GM12874 (cell line): ENCODE measurements around the gene CCR3.

ENCODE experiments used
- TF ChIP-seq, protein P1 (sequence below): IDR thresholded peaks from 2 replicates; pipeline ENCODE4 v1.5.1; 2011; ENCODE audit warnings: low read depth, mild to moderate bottlenecking, control low read depth, low read length, moderate library complexity; ENCODE audit not compliant: insufficient read depth

Gene CCR3

DNA sequence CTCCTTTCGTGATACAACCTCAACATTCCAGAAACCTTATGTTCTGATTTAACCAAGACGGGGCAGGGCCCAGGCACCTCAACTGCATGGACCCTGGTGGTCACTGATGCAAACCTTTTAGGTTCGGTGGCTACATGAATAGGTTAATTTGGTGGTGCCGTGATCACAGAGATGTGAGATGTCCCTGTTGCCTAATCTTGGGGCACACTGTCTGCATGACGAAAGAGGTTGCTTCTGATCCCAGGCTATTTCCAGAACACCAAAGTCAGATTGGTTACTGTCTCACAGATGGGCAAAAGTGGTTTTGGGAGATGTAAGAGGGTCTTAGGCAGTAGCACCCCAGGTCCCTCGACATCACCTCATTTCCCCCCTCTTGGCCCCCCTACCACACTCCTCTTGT, 30.2 kb upstream of the CCR3 start:
- TF ChIP-seq, protein P1, sequence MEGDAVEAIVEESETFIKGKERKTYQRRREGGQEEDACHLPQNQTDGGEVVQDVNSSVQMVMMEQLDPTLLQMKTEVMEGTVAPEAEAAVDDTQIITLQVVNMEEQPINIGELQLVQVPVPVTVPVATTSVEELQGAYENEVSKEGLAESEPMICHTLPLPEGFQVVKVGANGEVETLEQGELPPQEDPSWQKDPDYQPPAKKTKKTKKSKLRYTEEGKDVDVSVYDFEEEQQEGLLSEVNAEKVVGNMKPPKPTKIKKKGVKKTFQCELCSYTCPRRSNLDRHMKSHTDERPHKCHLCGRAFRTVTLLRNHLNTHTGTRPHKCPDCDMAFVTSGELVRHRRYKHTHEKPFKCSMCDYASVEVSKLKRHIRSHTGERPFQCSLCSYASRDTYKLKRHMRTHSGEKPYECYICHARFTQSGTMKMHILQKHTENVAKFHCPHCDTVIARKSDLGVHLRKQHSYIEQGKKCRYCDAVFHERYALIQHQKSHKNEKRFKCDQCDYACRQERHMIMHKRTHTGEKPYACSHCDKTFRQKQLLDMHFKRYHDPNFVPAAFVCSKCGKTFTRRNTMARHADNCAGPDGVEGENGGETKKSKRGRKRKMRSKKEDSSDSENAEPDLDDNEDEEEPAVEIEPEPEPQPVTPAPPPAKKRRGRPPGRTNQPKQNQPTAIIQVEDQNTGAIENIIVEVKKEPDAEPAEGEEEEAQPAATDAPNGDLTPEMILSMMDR, result no peak

DNA sequence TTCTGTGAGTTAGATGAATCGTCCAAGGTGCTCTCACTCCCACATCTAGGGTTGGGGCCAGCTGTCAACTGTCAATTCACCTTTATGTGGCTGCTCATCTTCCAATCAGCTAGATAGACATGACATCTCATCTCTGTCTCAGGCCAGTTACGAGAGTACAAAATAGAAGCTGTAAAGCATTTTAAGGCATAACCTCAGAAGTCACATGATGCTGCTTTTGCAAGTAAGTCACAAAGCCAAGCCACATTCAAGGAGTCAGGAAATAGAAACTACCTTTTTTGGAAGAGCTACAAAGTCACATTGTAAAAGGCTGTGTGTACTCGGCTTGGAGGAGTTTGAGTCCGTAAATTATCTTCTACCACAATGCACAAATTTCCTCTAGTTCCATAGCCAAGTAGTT, 29.1 kb upstream of the CCR3 start:
- TF ChIP-seq, protein P1, result no peak

DNA sequence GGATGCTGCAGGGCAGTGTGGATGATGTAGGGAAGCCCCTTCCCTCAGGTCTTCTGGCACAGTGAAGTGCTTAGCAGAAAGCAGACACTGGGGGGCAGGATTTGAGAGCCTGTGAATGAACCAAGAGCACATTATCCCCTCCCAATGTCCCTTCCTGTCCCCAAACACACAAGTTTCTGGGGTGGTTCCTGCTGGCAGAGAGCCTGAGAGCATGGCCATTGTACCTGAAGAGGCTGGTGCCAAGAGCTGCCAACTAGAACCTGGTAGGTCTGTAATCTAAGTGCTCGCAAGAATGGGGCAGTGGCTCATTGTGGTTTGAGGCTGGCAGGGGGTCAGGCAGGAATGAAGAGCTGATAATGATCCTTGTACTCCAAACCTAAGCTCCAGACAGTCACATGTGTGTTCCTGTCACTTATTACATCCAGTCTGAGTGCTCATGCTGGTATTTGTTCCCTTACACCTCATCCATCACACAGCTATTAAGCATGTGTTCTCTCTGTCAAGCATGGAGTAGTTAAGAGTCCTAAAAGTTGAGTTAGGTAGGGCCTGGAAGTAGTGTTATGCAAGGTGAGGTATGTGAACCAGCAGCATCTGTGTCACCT, 27.4 kb upstream of the CCR3 start:
- TF ChIP-seq, protein P1, result peak; percentile 72

DNA sequence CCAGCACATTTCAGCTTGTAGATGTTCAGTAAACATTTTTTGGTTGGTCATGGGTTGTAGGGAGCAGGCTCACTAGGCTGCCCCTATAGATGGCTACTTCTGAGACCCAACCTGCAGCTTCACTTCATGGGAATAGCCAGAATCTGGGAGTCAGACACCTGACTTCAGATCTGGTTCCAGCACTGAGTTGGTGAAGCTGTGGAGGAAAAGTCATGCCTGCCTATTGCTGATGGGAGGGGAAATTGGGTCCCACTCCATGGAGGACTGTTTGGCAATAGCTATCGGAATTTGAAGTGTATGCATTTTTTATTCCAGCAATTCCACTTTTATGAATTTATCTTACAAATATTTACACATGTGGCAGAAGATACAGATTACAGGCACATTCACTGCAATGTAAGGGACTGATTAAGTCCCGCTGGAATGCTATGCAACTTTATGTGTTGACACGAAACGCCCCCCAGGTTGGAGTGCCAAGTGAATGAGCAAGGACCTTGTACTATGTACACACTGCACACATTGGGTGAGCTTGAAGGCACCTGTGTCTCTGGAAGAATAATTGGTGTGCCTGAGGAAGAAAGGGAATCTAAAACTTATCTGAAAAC, 26.3 kb upstream of the CCR3 start:
- TF ChIP-seq, protein P1, result no peak

DNA sequence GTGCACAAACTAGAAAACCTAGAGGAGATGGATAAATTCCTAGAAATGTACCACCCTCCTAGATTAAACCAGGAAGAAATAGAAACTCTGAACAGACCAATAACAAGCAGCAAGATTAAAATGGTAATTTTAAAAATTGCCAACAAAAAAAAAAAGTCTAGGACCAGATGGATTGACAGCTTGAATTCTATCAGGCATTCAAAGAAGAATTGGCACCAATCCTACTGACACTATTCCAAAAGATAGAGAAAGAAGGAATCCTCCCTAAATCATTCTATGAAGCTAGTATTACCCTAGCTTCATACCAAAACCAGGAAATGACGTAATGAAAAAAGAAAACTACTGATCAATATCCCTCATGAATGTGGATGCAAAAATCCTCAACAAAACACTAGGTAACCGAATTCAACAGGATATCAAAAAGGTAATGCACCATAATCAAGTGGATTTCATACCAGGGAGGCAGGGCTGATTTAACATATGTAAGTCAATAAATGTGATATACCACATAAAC, 24.0 kb upstream of the CCR3 start:
- TF ChIP-seq, protein P1, result no peak

DNA sequence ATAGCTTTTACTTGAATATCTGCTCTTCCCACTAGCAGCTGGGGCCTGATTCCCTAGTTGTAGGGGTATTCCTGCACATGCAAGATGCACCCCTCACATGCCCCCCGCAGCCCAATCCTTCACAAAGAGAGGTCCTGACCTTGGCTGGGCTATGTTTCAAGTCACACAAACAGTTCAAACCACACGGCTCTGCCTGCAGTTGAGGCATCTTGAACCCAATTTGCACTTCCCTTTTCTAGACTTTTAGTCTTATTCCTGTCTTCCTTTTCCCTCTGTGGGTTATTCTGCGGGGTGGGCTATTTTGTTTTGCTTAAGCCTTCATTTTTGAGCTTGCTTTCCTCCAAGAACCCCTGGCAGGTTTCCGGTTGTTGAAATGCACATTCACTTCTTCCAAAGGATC, 20.9 kb upstream of the CCR3 start:
- TF ChIP-seq, protein P1, result no peak

DNA sequence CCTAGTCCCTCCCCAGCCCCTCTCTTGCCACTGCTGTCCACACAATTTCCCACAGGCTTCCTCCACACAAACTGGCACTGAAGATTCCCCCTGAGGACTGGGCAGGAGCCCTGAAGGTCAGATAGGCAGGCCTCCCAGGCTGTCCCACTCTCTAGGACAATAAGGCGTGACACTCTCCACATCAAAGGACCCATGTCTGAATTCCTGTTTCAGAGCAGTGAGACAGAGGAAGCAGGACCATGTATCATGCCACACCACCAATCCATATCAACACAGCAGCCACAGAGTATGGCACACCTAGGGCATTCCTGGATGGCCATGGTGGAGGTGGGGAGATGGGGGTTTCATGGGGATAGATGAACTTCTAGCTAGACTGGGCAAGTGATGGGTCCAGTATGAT, 20.3 kb upstream of the CCR3 start:
- TF ChIP-seq, protein P1, result no peak
